Left ventricle myocardium inferior (tissue), 1 donor: ENCODE results near the gene NRXN2. TPM values are rescaled to one million over a fixed set of nuclear protein-coding genes. Genes with fewer than 3 reads are reported as not detected.

Experiments used
- DNase-seq: peaks from one replicate; pipeline ENCODE4 v3.0.0-alpha.2; 2020
- H3K27ac ChIP-seq: fragments of 200-600 bp; replicated peaks from 2 replicates; pipeline ENCODE4 v1.8.0; 2021
- H3K27me3 ChIP-seq: fragments of 200-600 bp; 2 replicates; pipeline ENCODE4 v1.8.0; 2021; ENCODE audit warnings: low read depth
- H3K36me3 ChIP-seq: fragments of 200-600 bp; 2 replicates; pipeline ENCODE4 v1.8.0; 2021
- H3K4me1 ChIP-seq: fragments of 200-600 bp; 2 replicates; pipeline ENCODE4 v1.8.0; 2021
- H3K4me3 ChIP-seq: fragments of 200-600 bp; 2 replicates; pipeline ENCODE4 v1.8.0; 2021; ENCODE audit warnings: mild to moderate bottlenecking, moderate library complexity
- H3K9me3 ChIP-seq: fragments of 200-600 bp; replicated peaks from 2 replicates; pipeline ENCODE4 v1.8.0; 2021
- CTCF ChIP-seq: fragments of 200-600 bp; IDR thresholded peaks from 2 replicates; pipeline ENCODE4 v1.8.0; 2021; ENCODE audit warnings: antibody characterized with exemption, mild to moderate bottlenecking, borderline replicate concordance
- intact Hi-C: fragments of 100-400 bp; cut with micrococcal nuclease; formaldehyde crosslinking; loops from one replicate; pipeline ENCODE4 v1.11.0; 2022
- total RNA-seq: library from RNA; stranded (reverse); fragmentation: NEBNext Ultra II Directional; extraction: Animal tissue kit (Norgen Biotek cat#: 25700); gene quantifications from one replicate; pipeline ENCODE4 v1.2.1, GENCODE V29; 2021
- donor health status: DM: no; HTN: yes; CAD: no; lungs with severe emphysema.

Gene NRXN2
- total RNA-seq, 1 donor from 2014 or later, result 0.71 TPM

GRCh38 chr11:64757549-64758329 lies 34.7 kb upstream of the NRXN2 start:
- no peak for DNase-seq
- Histone ChIP-seq H3K4me1 (peaks cover 51% of the 10 kb centered on the region), H3K27ac (no peak overlapping the region), H3K36me3 (peaks cover 19% of the 10 kb centered on the region), H3K9me3 (no peaks in the 10 kb centered on the region), H3K27me3 (no peaks in the 10 kb centered on the region), H3K4me3 (no peak overlapping the region)
- TF ChIP-seq CTCF, result no peak
- intact Hi-C loops, result no loop called here

GRCh38 chr11:64755681-64756361 lies 32.8 kb upstream of the NRXN2 start:
- TF ChIP-seq CTCF, result no peak
- intact Hi-C loops, result no loop called here
- peaks cover 34% of the 10 kb centered on the region for H3K36me3 ChIP-seq
- H3K4me3 ChIP-seq, result no peak overlapping the region
- H3K27ac ChIP-seq, result no peak overlapping the region
- DNase-seq, result no peak
- peaks cover 32% of the 10 kb centered on the region for H3K4me1 ChIP-seq
- H3K27me3 ChIP-seq, result no peaks in the 10 kb centered on the region
- no peaks in the 10 kb centered on the region for H3K9me3 ChIP-seq

GRCh38 chr11:64754919-64755662 lies 32.1 kb upstream of the NRXN2 start:
- no peak for TF ChIP-seq CTCF
- Histone ChIP-seq H3K9me3 (no peaks in the 10 kb centered on the region), H3K36me3 (peaks cover 42% of the 10 kb centered on the region), H3K4me1 (peaks cover 25% of the 10 kb centered on the region), H3K27me3 (no peaks in the 10 kb centered on the region), H3K27ac (no peak overlapping the region), H3K4me3 (no peak overlapping the region)
- intact Hi-C loops, result no loop called here
- DNase-seq, result no peak

GRCh38 chr11:64754124-64754918 lies 31.3 kb upstream of the NRXN2 start:
- TF ChIP-seq CTCF, result no peak
- no peaks in the 10 kb centered on the region for H3K9me3 ChIP-seq
- intact Hi-C loops, result no loop called here
- DNase-seq, result no peak
- H3K4me3 ChIP-seq, result no peak overlapping the region
- no peaks in the 10 kb centered on the region for H3K27me3 ChIP-seq
- H3K4me1 ChIP-seq, result peaks cover 17% of the 10 kb centered on the region
- peaks cover 42% of the 10 kb centered on the region for H3K36me3 ChIP-seq
- no peak overlapping the region for H3K27ac ChIP-seq
